HCT116 (cell line): Measurements from ENCODE around the gene COPS8. TPM values are rescaled to one million over a fixed set of nuclear protein-coding genes. Genes with fewer than 3 reads are reported as not detected.

Experiments
- ATAC-seq: fragments of 200-7000 bp; cut with Tn5 transposase; 2 replicates; pipeline ENCODE4 v1.9.1; 2020; ENCODE audit warnings: mild to moderate bottlenecking, moderate library complexity
- BruUV-seq: library from RNA; stranded (reverse); fragments of 400-500 nt; replicated peaks from 2 replicates; lab custom pipeline; 2021; lab: Mats Ljungman, UMichigan
- CTCF ChIA-PET: fragments of 300-600 bp; sonication (Branson Sonifier 250); formaldehyde crosslinking; loops from one replicate; lab custom pipeline; 2021; ENCODE audit warnings: antibody characterized with exemption; lab: Charles Lee
- POLR2A ChIA-PET: fragments of 300-600, 350-600 bp; sonication (Branson Sonifier 250); formaldehyde crosslinking; loops from one replicate; lab custom pipeline; 2021; ENCODE audit warnings: antibody characterized with exemption; lab: Charles Lee
- RAD21 ChIA-PET, 2 experiments: fragments of 300-600 bp; sonication (Branson Sonifier 250); formaldehyde crosslinking; loops; one replicate each; lab custom pipeline; 2023; ENCODE audit warnings: low total read pairs in 2 of 2; ENCODE audit not compliant: uncharacterized antibody in 2 of 2, unreplicated experiment in 2 of 2, low non-redundant PET in 1 of 2; lab: Charles Lee
- DNase-seq: peaks from one replicate; pipeline ENCODE4 v3.0.0-alpha.2; 2010; ENCODE audit warnings: low read depth, low spot score
- H2AFZ ChIP-seq: fragments of 200-600 bp; shearing (Covaris generic), sonication (generic); 2 replicates; pipeline ENCODE4 v1.6.1; 2017; ENCODE audit warnings: low read depth, mixed run types, mixed read lengths, antibody characterized with exemption, low read length; ENCODE audit not compliant: poor library complexity, severe bottlenecking
- H3K27ac ChIP-seq: 2 replicates; pipeline ENCODE4 v1.5.1; 2012; ENCODE audit warnings: low read depth, low read length
- H3K27me3 ChIP-seq: fragments of 200-600 bp; sonication (generic); 2 replicates; pipeline ENCODE4 v1.6.1; 2016; ENCODE audit warnings: mixed run types, low read length, mixed read lengths; ENCODE audit not compliant: insufficient read depth
- H3K36me3 ChIP-seq, 2 experiments: fragments of 200-500 bp in 1 of 2; fragments of 200-600 bp in 1 of 2; sonication (Bioruptor generic) in 1 of 2; sonication (generic) in 1 of 2; 2 replicates each; pipeline versions ENCODE4 v1.5.1 to v1.6.1; 2014 to 2016; ENCODE audit warnings: low read length in 2 of 2, inconsistent platforms in 1 of 2, mixed read lengths in 1 of 2, mixed run types in 1 of 2; ENCODE audit not compliant: insufficient read depth in 2 of 2, control insufficient read depth in 1 of 2
- H3K4me1 ChIP-seq, 2 experiments: fragments of 200-600 bp in 1 of 2; sonication (generic) in 1 of 2; 2 replicates each; pipeline versions ENCODE4 v1.5.1 to v1.6.1; 2012 to 2017; ENCODE audit warnings: low read length in 2 of 2, inconsistent platforms in 1 of 2, mild to moderate bottlenecking in 1 of 2, mixed read lengths in 1 of 2, mixed run types in 1 of 2, moderate library complexity in 1 of 2; ENCODE audit not compliant: insufficient read depth in 2 of 2, control insufficient read depth in 1 of 2
- H3K4me2 ChIP-seq: fragments of 200-600 bp; sonication (generic); 2 replicates; pipeline ENCODE4 v1.6.1; 2017; ENCODE audit warnings: mixed run types, low read length, mixed read lengths
- H3K4me3 ChIP-seq, 2 experiments: fragments of 200-600 bp in 1 of 2; sonication (generic) in 1 of 2; replicated peaks in 1 of 2; 2 replicates each; pipeline ENCODE4 v1.5.1; 2011 to 2016; ENCODE audit warnings: low read length in 2 of 2, control low read depth in 1 of 2, low read depth in 1 of 2, mild to moderate bottlenecking in 1 of 2, mixed read lengths in 1 of 2, mixed run types in 1 of 2
- H3K79me2 ChIP-seq: fragments of 200-600 bp; sonication (generic); 2 replicates; pipeline ENCODE4 v1.6.1; 2017; ENCODE audit warnings: mild to moderate bottlenecking, mixed run types, low read length, moderate library complexity, mixed read lengths; ENCODE audit not compliant: insufficient read depth
- H3K9ac ChIP-seq: fragments of 200-600 bp; sonication (generic); 2 replicates; pipeline ENCODE4 v1.6.1; 2016; ENCODE audit warnings: low read length, mixed read lengths
- H3K9me2 ChIP-seq: fragments of 200-600 bp; sonication (generic), shearing (Covaris generic); 2 replicates; pipeline ENCODE4 v1.6.1; 2017; ENCODE audit warnings: mixed run types, mild to moderate bottlenecking, moderate library complexity; ENCODE audit not compliant: insufficient read depth
- H3K9me3 ChIP-seq, 2 experiments: fragments of 200-500 bp in 1 of 2; fragments of 200-600 bp in 1 of 2; sonication (Bioruptor generic) in 1 of 2; sonication (generic) in 1 of 2; 2 replicates each; pipeline ENCODE4 v1.6.1; 2014 to 2017; ENCODE audit warnings: low read length in 2 of 2, mixed read lengths in 2 of 2, inconsistent platforms in 1 of 2, low read depth in 1 of 2, mild to moderate bottlenecking in 1 of 2, mixed run types in 1 of 2, moderate library complexity in 1 of 2; ENCODE audit not compliant: control insufficient read depth in 1 of 2, insufficient read depth in 1 of 2
- H4K20me1 ChIP-seq: fragments of 200-600 bp; sonication (generic), shearing (Covaris generic); 2 replicates; pipeline ENCODE4 v1.6.1; 2017; ENCODE audit warnings: mixed run types, mild to moderate bottlenecking, moderate library complexity; ENCODE audit not compliant: insufficient read depth
- CBX3 ChIP-seq: IDR thresholded peaks from 2 replicates; pipeline ENCODE4 v1.6.1; 2012; ENCODE audit warnings: low read depth
- CEBPB ChIP-seq: IDR thresholded peaks from 2 replicates; pipeline ENCODE4 v1.6.1; 2012; ENCODE audit warnings: low read depth
- ELF1 ChIP-seq: IDR thresholded peaks from 2 replicates; pipeline ENCODE4 v1.6.1; 2012; ENCODE audit warnings: low read depth, borderline replicate concordance
- EZH2 ChIP-seq: fragments of 200-600 bp; sonication (generic); IDR thresholded peaks from 2 replicates; pipeline ENCODE4 v1.6.1; 2017; ENCODE audit warnings: antibody characterized with exemption, mixed run types
- EZH2phosphoT487 ChIP-seq: fragments of 200-600 bp; IDR thresholded peaks from 2 replicates; pipeline ENCODE4 v1.6.1; 2018; ENCODE audit warnings: antibody characterized with exemption, borderline replicate concordance
- JUND ChIP-seq: IDR thresholded peaks from 2 replicates; pipeline ENCODE4 v1.6.1; 2012
- MAX ChIP-seq: IDR thresholded peaks from 2 replicates; pipeline ENCODE4 v1.6.1; 2012
- POLR2A ChIP-seq: IDR thresholded peaks from 2 replicates; pipeline ENCODE4 v1.7.0; 2011; ENCODE audit warnings: borderline replicate concordance; ENCODE audit not compliant: insufficient read depth, insufficient read length; ENCODE audit errors: extremely low read depth
- POLR2AphosphoS5 ChIP-seq: IDR thresholded peaks from 2 replicates; pipeline ENCODE4 v1.6.1; 2011; ENCODE audit warnings: mild to moderate bottlenecking, low read depth, low read length, moderate library complexity
- RAD21 ChIP-seq: IDR thresholded peaks from 2 replicates; pipeline ENCODE4 v1.6.1; 2012; ENCODE audit warnings: low read depth, mild to moderate bottlenecking
- REST ChIP-seq: IDR thresholded peaks from 2 replicates; pipeline ENCODE4 v1.6.1; 2012; ENCODE audit warnings: low read depth
- SIN3A ChIP-seq: IDR thresholded peaks from 2 replicates; pipeline ENCODE4 v1.6.1; 2012; ENCODE audit warnings: low read depth
- SRF ChIP-seq: IDR thresholded peaks from 2 replicates; pipeline ENCODE4 v1.6.1; 2012; ENCODE audit warnings: low read depth
- YY1 ChIP-seq: IDR thresholded peaks from 2 replicates; pipeline ENCODE4 v1.6.1; 2011; ENCODE audit warnings: low read length, low read depth, moderate library complexity, mild to moderate bottlenecking; ENCODE audit not compliant: insufficient replicate concordance; ENCODE audit errors: extremely low read depth
- ZBTB33 ChIP-seq: IDR thresholded peaks from 2 replicates; pipeline ENCODE4 v1.6.1; 2011; ENCODE audit warnings: mild to moderate bottlenecking, low read length, moderate library complexity; ENCODE audit not compliant: insufficient replicate concordance; ENCODE audit errors: extremely low read depth
- ZFX ChIP-seq: fragments of 450-650 bp; IDR thresholded peaks from 2 replicates; pipeline ENCODE4 v1.6.1; 2017
- ZNF274 ChIP-seq: fragments of 200-500 bp; sonication (Bioruptor generic); IDR thresholded peaks from 2 replicates; pipeline ENCODE4 v1.6.1; 2014; ENCODE audit warnings: mild to moderate bottlenecking, low read depth, low read length, inconsistent platforms
- intact Hi-C: fragments of 100-400 bp; cut with micrococcal nuclease; formaldehyde crosslinking; loops from 2 replicates; pipeline ENCODE4 v1.10.0; 2022
- total RNA-seq: library from RNA; stranded (reverse); gene quantifications from one replicate; pipeline ENCODE4 v1.2.1, GENCODE V29; 2021; ENCODE audit not compliant: unreplicated experiment
- TF ChIP-seq, protein P1 (sequence below): IDR thresholded peaks from 2 replicates; pipeline ENCODE4 v1.6.1; 2012
- TF ChIP-seq, protein P2 (sequence below), 3 experiments: fragments of 200-600 bp in 1 of 3; sonication (generic) in 1 of 3; IDR thresholded peaks in 2 of 3; conservative IDR thresholded peaks in 1 of 3; 2 replicates each; pipeline ENCODE4 v1.5.1; 2012 to 2017; ENCODE audit warnings: low read depth in 2 of 3, low read length in 2 of 3, antibody characterized with exemption in 1 of 3, borderline replicate concordance in 1 of 3, control low read depth in 1 of 3, mild to moderate bottlenecking in 1 of 3, mixed read lengths in 1 of 3, mixed run types in 1 of 3, moderate library complexity in 1 of 3; ENCODE audit not compliant: insufficient read depth in 1 of 3

Gene COPS8
- total RNA-seq, 1 experiment from 2014 or later, result 42.2 TPM

GRCh38 chr2:237091779-237092436, 6.2 kb downstream of the COPS8 start:
- no peak for ATAC-seq
- no peak for DNase-seq
- Histone ChIP-seq H3K4me1 (peaks cover 3% of the 10 kb centered on the region in 2 experiments; a peak in 2 of 4 replicates), H3K4me3 (no peak overlapping the region), H3K9me2 (no peaks in the 10 kb centered on the region), H3K79me2 (peaks cover 89% of the 10 kb centered on the region), H3K27me3 (no peaks in the 10 kb centered on the region), H4K20me1 (no peaks in the 10 kb centered on the region), H3K9me3 (no peaks in the 10 kb centered on the region), H3K4me2 (no peak overlapping the region), H3K36me3 (peaks cover 16 to 21% of the 10 kb centered on the region in 2 experiments; a peak in 3 of 4 replicates), H2AFZ (no peak overlapping the region), H3K27ac (no peak overlapping the region), H3K9ac (no peak overlapping the region)
- BruUV-seq, result no TSS peak
- TF ChIP-seq MAX, result no peak
- TF ChIP-seq ZFX, result no peak
- TF ChIP-seq POLR2A, result no peak
- TF ChIP-seq, protein P1, sequence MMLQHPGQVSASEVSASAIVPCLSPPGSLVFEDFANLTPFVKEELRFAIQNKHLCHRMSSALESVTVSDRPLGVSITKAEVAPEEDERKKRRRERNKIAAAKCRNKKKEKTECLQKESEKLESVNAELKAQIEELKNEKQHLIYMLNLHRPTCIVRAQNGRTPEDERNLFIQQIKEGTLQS, result no peak
- no peak for TF ChIP-seq REST
- no peak for TF ChIP-seq JUND
- no peak for TF ChIP-seq ELF1
- no peak for TF ChIP-seq SRF
- TF ChIP-seq EZH2, result no peak
- no peak for TF ChIP-seq CBX3
- no peak for TF ChIP-seq POLR2AphosphoS5
- TF ChIP-seq, protein P2, sequence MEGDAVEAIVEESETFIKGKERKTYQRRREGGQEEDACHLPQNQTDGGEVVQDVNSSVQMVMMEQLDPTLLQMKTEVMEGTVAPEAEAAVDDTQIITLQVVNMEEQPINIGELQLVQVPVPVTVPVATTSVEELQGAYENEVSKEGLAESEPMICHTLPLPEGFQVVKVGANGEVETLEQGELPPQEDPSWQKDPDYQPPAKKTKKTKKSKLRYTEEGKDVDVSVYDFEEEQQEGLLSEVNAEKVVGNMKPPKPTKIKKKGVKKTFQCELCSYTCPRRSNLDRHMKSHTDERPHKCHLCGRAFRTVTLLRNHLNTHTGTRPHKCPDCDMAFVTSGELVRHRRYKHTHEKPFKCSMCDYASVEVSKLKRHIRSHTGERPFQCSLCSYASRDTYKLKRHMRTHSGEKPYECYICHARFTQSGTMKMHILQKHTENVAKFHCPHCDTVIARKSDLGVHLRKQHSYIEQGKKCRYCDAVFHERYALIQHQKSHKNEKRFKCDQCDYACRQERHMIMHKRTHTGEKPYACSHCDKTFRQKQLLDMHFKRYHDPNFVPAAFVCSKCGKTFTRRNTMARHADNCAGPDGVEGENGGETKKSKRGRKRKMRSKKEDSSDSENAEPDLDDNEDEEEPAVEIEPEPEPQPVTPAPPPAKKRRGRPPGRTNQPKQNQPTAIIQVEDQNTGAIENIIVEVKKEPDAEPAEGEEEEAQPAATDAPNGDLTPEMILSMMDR (IDR thresholded peaks at IDR 0.05 in 2 of 3, conservative IDR thresholded peaks at IDR 0.05 in 1 of 3; ENCODE audit: borderline replicate concordance in 1 of 3, insufficient read depth in 1 of 3, low read depth in 2 of 3, low read length in 2 of 3), result no peak
- no peak for TF ChIP-seq RAD21
- TF ChIP-seq SIN3A, result no peak
- TF ChIP-seq ZBTB33, result no peak
- TF ChIP-seq YY1, result no peak
- TF ChIP-seq CEBPB, result no peak
- no peak for TF ChIP-seq EZH2phosphoT487
- TF ChIP-seq ZNF274, result no peak
- RAD21 ChIA-PET, result no interaction called here
- CTCF ChIA-PET, result no interaction called here
- POLR2A ChIA-PET, result no interaction called here
- intact Hi-C loops, result no loop called here
